AG09319 (cell line): ENCODE data around the gene CDH6.

Source experiments
- DNase-seq: peaks from one replicate; pipeline ENCODE4 v3.0.0-alpha.2; 2010; ENCODE audit warnings: low read depth; ENCODE audit errors: extremely low read depth
- TF ChIP-seq, protein P1 (sequence below): IDR thresholded peaks from 2 replicates; pipeline ENCODE4 v1.5.1; 2011; ENCODE audit warnings: low read depth, mild to moderate bottlenecking, inconsistent platforms, low read length, moderate library complexity

CDH6 gene

GRCh38 chr5:31364881-31365636 is 171.6 kb downstream of the CDH6 start:
- peak; percentile 47 for DNase-seq
- TF ChIP-seq, protein P1, sequence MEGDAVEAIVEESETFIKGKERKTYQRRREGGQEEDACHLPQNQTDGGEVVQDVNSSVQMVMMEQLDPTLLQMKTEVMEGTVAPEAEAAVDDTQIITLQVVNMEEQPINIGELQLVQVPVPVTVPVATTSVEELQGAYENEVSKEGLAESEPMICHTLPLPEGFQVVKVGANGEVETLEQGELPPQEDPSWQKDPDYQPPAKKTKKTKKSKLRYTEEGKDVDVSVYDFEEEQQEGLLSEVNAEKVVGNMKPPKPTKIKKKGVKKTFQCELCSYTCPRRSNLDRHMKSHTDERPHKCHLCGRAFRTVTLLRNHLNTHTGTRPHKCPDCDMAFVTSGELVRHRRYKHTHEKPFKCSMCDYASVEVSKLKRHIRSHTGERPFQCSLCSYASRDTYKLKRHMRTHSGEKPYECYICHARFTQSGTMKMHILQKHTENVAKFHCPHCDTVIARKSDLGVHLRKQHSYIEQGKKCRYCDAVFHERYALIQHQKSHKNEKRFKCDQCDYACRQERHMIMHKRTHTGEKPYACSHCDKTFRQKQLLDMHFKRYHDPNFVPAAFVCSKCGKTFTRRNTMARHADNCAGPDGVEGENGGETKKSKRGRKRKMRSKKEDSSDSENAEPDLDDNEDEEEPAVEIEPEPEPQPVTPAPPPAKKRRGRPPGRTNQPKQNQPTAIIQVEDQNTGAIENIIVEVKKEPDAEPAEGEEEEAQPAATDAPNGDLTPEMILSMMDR: no peak

DNA sequence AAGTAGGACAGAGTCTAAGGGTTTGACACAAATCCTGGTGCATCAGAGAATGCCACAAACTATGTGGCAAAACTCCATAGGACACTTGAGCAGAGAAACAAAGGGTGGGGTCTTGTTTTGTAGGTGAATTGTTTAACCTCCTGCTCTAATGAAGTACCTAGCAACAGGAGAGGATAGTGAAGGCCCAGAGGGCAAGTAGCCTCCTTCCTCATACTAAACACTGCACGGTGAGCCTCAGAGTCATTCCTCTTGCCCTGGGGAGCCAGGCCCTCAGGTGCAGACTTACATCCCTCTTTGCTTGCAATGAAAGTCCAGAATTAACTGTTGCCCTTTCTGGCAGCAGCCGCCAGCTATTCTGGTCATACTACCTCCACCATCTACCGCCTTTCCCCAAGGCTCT is 172.3 kb downstream of the CDH6 start:
- no peak for DNase-seq
- TF ChIP-seq, protein P1: no peak

GRCh38 chr5:31366941-31367340 is 173.5 kb downstream of the CDH6 start:
- DNase-seq: no peak
- TF ChIP-seq, protein P1: no peak

- no peak for DNase-seq
- TF ChIP-seq, protein P1: no peak
These were observed 178.6 kb downstream of the CDH6 start for GRCh38 chr5:31372124-31372523.

GRCh38 chr5:31375999-31376720 is 182.7 kb downstream of the CDH6 start:
- DNase-seq: no peak

DNA sequence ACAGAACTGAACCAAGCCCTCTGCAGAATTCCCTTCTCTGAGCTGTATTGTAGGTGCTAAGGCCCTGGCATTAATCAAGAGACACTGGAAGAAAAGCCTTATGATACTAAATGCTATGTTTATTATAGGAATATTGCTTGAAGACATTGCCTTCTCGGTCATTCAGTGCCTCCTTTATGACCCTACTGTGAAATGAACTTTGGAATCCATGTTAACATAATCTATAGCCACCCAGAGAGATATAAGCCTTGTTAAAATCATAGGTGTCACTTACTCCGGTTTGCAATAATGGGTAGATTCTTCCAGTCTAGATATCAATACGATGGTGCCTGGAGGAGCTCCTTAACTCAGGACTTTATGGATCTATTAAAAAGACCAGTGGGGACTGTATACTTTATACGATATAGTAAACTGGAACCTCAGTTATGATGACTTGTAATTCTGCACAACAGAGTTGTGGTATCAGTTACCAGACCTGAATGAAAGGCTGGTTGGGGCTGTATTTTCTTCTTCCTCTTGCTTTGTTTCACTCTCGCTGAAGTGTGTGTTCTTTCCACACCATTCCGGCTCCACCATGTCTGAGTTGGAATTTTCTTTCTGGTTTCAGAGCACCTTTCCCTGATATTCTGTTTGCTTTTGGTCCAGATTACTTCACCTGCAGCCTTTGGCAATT is 183.9 kb downstream of the CDH6 start:
- TF ChIP-seq, protein P1: no peak

More at GRCh38 chr5:31375999-31376720, 182.7 kb downstream of the CDH6 start:
- TF ChIP-seq, protein P1: no peak

DNA sequence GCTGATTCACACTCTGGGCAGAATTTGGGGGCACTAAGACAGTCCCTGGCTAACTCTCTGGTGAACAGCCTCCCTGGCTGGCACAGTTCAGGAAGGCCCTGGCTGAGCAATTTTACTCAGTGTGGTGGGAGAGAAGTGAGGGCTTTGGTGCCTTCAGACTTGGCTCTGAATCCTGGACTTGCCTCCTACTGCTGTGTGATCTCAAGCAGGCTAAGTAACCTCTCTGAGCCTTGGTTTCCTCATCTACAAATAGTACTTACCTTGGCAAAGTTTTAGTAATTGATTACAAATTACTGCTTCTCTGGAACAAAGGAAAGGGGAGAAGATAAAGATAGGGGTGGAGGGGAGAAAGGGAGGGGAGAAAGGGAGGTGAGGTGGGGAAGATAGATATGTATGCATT is 184.7 kb downstream of the CDH6 start:
- no peak for DNase-seq
- TF ChIP-seq, protein P1: no peak

More for the DNA sequence above, 183.9 kb downstream of the CDH6 start:
- DNase-seq: no peak
